Smooth muscle cell (in vitro differentiated cells): ENCODE results near the gene TIMM17A. TPM values are rescaled to one million over a fixed set of nuclear protein-coding genes. Genes with fewer than 3 reads are reported as not detected.

Experiments
- DNase-seq: peaks from one replicate; lab custom pipeline; 2025; ENCODE audit not compliant: unreplicated experiment; lab: John Stamatoyannopoulos, UW
- H2AFZ ChIP-seq: fragments of 200-600 bp; sonication (generic); 2 replicates; pipeline ENCODE4 v1.6.0; 2016; ENCODE audit warnings: antibody characterized with exemption, low read depth, mild to moderate bottlenecking
- H3F3A ChIP-seq: fragments of 200-600 bp; sonication (generic); 2 replicates; pipeline ENCODE4 v1.6.0; 2017; ENCODE audit warnings: antibody characterized with exemption, low read depth
- H3K27ac ChIP-seq: fragments of 200-600 bp; sonication (generic); 2 replicates; pipeline ENCODE4 v1.5.1; 2016; ENCODE audit warnings: low read depth, mild to moderate bottlenecking
- H3K27me3 ChIP-seq: fragments of 200-600 bp; sonication (generic); 2 replicates; pipeline ENCODE4 v1.6.1; 2016; ENCODE audit warnings: low read depth, mild to moderate bottlenecking
- H3K36me3 ChIP-seq: fragments of 200-600 bp; sonication (generic); 2 replicates; pipeline ENCODE4 v1.5.1; 2016; ENCODE audit warnings: low read depth
- H3K4me1 ChIP-seq: fragments of 200-600 bp; sonication (generic); 2 replicates; pipeline ENCODE4 v1.5.1; 2016; ENCODE audit warnings: low read depth
- H3K4me2 ChIP-seq: fragments of 200-600 bp; sonication (generic); 2 replicates; pipeline ENCODE4 v1.6.0; 2016; ENCODE audit warnings: mild to moderate bottlenecking
- H3K4me3 ChIP-seq: fragments of 200-600 bp; sonication (generic); 2 replicates; pipeline ENCODE4 v1.5.1; 2016; ENCODE audit warnings: mild to moderate bottlenecking
- H3K79me2 ChIP-seq: fragments of 200-600 bp; sonication (generic); 2 replicates; pipeline ENCODE4 v1.6.0; 2016; ENCODE audit warnings: low read depth, mild to moderate bottlenecking
- H3K9ac ChIP-seq: fragments of 200-600 bp; sonication (generic); 2 replicates; pipeline ENCODE4 v1.6.0; 2016; ENCODE audit warnings: low read depth
- H3K9me3 ChIP-seq: fragments of 200-600 bp; sonication (generic); replicated peaks from 2 replicates; pipeline ENCODE4 v1.5.1; 2016; ENCODE audit warnings: low read depth
- H4K20me1 ChIP-seq: fragments of 200-600 bp; sonication (generic); 2 replicates; pipeline ENCODE4 v1.6.0; 2016; ENCODE audit warnings: low read depth
- WGBS: methylation state at CpG from one replicate; pipeline ENCODE4 v1.1.7; 2016; ENCODE audit warnings: low lambda C conversion rate; 5-methylcytosine and 5-hydroxymethylcytosine counted together
- polyA plus RNA-seq: library from polyadenylated mRNA; unstranded; fragments of >200 nt; fragmentation: Nextera tagmentation; extraction: Ambion mirVana; gene quantifications from 2 replicates; pipeline ENCODE4 v1.2.1, GENCODE V29; 2016
- total RNA-seq: library from RNA; depleted of rRNA; stranded (reverse); fragments of >200 nt; gene quantifications from 2 replicates; pipeline ENCODE4 v1.2.3, GENCODE V29; 2014
- TF ChIP-seq, protein P1 (sequence below): fragments of 200-600 bp; sonication (generic); IDR thresholded peaks from 2 replicates; pipeline ENCODE4 v1.5.1; 2017; ENCODE audit warnings: borderline replicate concordance, mild to moderate bottlenecking, antibody characterized with exemption; ENCODE audit not compliant: insufficient read depth, poor library complexity, severe bottlenecking

Gene TIMM17A
- total and polyA plus RNA-seq, 2 experiments from 2014 or later: 78.6 to 102 TPM

DNA sequence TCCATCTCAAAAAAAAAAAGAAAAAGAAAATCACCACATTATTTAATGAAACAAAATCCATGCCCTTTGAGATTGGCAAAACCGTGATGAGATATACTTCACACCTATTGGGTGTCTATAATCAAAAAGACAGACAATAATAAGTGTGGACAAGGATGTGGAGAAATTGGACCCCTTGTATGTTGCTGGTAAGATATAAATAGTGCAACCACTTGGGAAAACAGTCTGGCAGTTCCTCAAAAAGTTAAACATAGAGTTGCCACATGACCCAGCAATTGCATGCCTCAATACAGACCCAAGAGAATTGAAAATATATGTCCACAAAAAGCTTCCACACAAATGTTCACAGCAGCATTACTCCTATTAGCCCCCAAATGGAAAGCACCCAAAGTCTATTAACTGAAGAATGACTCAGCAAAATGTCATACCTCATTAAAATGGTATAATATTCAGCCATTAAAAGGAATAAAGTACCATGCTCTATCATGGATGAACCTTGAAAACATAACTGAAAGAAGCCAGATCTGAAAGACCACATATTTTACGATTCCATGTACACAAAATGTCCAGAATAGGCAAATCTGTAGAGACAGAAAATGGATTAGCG is 33.2 kb upstream of the TIMM17A start:
- H3K9me3 ChIP-seq: no peaks in the 10 kb centered on the region
- no peaks in the 10 kb centered on the region for H3K27me3 ChIP-seq
- H3F3A ChIP-seq: peaks cover 16% of the 10 kb centered on the region
- H3K4me2 ChIP-seq: no peak overlapping the region
- H3K36me3 ChIP-seq: no peaks in the 10 kb centered on the region
- no peak overlapping the region for H2AFZ ChIP-seq
- WGBS: 94% methylated on average over 3 of the region's 3 CpGs
- no peaks in the 10 kb centered on the region for H4K20me1 ChIP-seq
- H3K9ac ChIP-seq: no peak overlapping the region
- H3K4me3 ChIP-seq: no peak overlapping the region
- H3K27ac ChIP-seq: no peak overlapping the region
- DNase-seq: no peak
- H3K79me2 ChIP-seq: peaks cover 2% of the 10 kb centered on the region
- TF ChIP-seq, protein P1, sequence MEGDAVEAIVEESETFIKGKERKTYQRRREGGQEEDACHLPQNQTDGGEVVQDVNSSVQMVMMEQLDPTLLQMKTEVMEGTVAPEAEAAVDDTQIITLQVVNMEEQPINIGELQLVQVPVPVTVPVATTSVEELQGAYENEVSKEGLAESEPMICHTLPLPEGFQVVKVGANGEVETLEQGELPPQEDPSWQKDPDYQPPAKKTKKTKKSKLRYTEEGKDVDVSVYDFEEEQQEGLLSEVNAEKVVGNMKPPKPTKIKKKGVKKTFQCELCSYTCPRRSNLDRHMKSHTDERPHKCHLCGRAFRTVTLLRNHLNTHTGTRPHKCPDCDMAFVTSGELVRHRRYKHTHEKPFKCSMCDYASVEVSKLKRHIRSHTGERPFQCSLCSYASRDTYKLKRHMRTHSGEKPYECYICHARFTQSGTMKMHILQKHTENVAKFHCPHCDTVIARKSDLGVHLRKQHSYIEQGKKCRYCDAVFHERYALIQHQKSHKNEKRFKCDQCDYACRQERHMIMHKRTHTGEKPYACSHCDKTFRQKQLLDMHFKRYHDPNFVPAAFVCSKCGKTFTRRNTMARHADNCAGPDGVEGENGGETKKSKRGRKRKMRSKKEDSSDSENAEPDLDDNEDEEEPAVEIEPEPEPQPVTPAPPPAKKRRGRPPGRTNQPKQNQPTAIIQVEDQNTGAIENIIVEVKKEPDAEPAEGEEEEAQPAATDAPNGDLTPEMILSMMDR: no peak
- no peaks in the 10 kb centered on the region for H3K4me1 ChIP-seq

DNA sequence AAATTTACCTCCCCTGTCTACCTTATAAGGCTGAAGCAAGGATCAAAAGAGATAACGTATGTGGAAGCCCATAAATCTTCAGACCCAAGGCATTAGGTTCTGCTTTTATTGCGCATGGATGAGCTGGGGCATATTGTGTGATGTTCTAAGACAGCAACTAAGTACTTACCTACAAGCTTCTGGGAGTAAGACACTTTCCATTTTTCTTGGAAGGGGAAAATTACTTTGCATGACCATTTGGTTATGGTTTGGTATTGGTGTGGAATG is 30.1 kb upstream of the TIMM17A start:
- Histone ChIP-seq H2AFZ (no peak overlapping the region), H3K36me3 (no peaks in the 10 kb centered on the region), H3K9me3 (no peaks in the 10 kb centered on the region), H4K20me1 (no peaks in the 10 kb centered on the region), H3K4me3 (no peak overlapping the region), H3K79me2 (peaks cover 2% of the 10 kb centered on the region), H3K27me3 (no peaks in the 10 kb centered on the region), H3K4me2 (no peak overlapping the region), H3K9ac (no peak overlapping the region), H3F3A (peaks cover 3% of the 10 kb centered on the region), H3K27ac (no peak overlapping the region), H3K4me1 (no peaks in the 10 kb centered on the region)
- DNase-seq: no peak
- 75% methylated on average over 2 of the region's 2 CpGs for WGBS
- TF ChIP-seq, protein P1: no peak

DNA sequence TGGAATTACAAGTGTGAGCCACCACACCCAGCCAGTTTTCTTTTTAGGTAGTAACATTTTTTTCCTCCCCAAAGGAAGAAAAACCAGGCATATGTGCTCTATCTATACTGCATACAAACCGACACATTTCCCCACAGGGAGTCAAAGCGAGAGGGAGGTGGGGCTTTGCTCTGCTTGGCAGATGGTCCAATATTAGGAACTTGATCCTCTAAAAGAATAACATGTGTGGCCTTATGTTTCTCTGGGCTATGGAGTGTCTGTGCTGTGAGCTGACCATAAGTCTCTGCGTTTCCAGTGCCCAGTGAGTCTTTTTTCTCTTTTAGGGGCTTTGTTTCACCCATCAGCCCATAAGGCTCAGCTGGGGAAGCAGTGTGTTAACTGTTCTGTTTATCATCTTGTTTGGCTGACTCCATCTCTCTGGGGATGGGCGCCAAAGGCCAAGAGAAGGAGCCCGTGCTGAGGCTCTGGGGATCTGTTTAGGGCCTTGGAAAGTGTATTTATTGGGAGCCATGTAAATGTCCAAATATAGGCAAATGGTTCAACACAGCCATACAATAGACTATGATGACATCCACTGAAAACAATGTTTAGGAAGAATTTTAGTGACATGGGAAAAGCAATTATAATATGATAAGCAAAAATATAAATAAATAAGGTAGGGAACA is 29.2 kb upstream of the TIMM17A start:
- Histone ChIP-seq H3K36me3 (no peaks in the 10 kb centered on the region), H3K27me3 (no peaks in the 10 kb centered on the region), H3F3A (no peaks in the 10 kb centered on the region), H3K4me1 (no peaks in the 10 kb centered on the region), H3K27ac (peak overlapping the region; percentile 44), H3K4me2 (no peak overlapping the region), H3K9ac (no peak overlapping the region), H3K4me3 (no peak overlapping the region), H2AFZ (peak overlapping the region; percentile 43), H3K9me3 (no peaks in the 10 kb centered on the region), H4K20me1 (no peaks in the 10 kb centered on the region), H3K79me2 (peaks cover 2% of the 10 kb centered on the region)
- TF ChIP-seq, protein P1: no peak
- WGBS: 46% methylated on average over 5 of the region's 5 CpGs
- DNase-seq: no peak

DNA sequence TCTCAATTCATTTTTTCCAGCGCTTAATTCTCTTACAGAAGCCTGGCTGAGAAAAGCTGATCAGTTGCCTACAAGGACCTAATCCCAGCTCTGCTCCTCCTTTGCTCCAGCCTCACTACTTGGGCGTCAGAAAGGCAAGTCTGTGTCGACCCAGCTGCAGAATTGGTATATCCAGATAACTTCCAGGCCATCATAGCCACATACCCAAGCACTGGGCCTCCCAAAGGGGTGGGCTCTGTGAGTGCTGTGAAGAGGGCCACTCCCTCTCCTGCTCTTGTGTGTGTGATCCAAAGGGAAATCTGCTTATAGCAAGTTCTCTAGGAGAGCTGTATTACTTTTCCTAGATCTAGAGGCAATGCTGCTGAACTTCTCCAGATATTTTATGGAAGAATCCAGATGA is 27.0 kb upstream of the TIMM17A start:
- Histone ChIP-seq H3K4me1 (no peaks in the 10 kb centered on the region), H3K79me2 (peaks cover 2% of the 10 kb centered on the region), H3K4me3 (no peak overlapping the region), H3K36me3 (no peaks in the 10 kb centered on the region), H3K4me2 (no peak overlapping the region), H3K9ac (no peak overlapping the region), H2AFZ (no peak overlapping the region), H3K27ac (no peak overlapping the region), H3K27me3 (no peaks in the 10 kb centered on the region), H4K20me1 (no peaks in the 10 kb centered on the region), H3K9me3 (no peaks in the 10 kb centered on the region), H3F3A (no peaks in the 10 kb centered on the region)
- TF ChIP-seq, protein P1: no peak
- no peak for DNase-seq
- WGBS: 67% methylated on average over 3 of the region's 3 CpGs
